Stimulated activated CD8-positive, alpha-beta memory T cell treated with anti-CD3 and anti-CD28 coated beads, Interleukin-4, amount 100 ng/mL, for 1 hour (primary cell): Measurements from ENCODE around the gene C12orf60.

Experiments used
- DNase-seq, 2 donors: peaks; one replicate each; pipeline ENCODE4 v3.0.0-alpha.2; 2020; ENCODE audit warnings: low read depth in 2 of 2, low spot score in 1 of 2

The C12orf60 gene

GRCh38 chr12:14833952-14834351 is 30.5 kb downstream of the C12orf60 start:
- no peak for DNase-seq

- no peak for DNase-seq
Measured at GRCh38 chr12:14834509-14834908, 31.0 kb downstream of the C12orf60 start.

GRCh38 chr12:14836336-14837210 is 33.1 kb downstream of the C12orf60 start:
- no peak for DNase-seq

GRCh38 chr12:14839262-14839661 is 35.8 kb downstream of the C12orf60 start:
- no peak for DNase-seq

GRCh38 chr12:14840616-14841015 is 37.1 kb downstream of the C12orf60 start:
- no peak for DNase-seq

GRCh38 chr12:14841761-14842160 is 38.3 kb downstream of the C12orf60 start:
- DNase-seq: no peak

GRCh38 chr12:14842315-14842714 is 38.8 kb downstream of the C12orf60 start:
- no peak for DNase-seq

- DNase-seq: no peak
Measured at GRCh38 chr12:14843425-14843887, 40.0 kb downstream of the C12orf60 start, which contains the start of gene ART4. TSS of gene ART4 (minus strand) at chr12:14843526. CDS start at chr12:14843113, 413 bp downstream.

GRCh38 chr12:14844401-14844800 is 40.9 kb downstream of the C12orf60 start:
- no peak for DNase-seq

- DNase-seq: no peak
Measured at GRCh38 chr12:14845350-14845750, 41.9 kb downstream of the C12orf60 start.

- DNase-seq: no peak
Measured at GRCh38 chr12:14846042-14846587, 42.6 kb downstream of the C12orf60 start.

GRCh38 chr12:14846876-14847580 is 43.6 kb downstream of the C12orf60 start:
- DNase-seq: no peak

GRCh38 chr12:14849661-14850060 is 46.2 kb downstream of the C12orf60 start:
- DNase-seq: no peak

GRCh38 chr12:14850929-14851663 is 47.6 kb downstream of the C12orf60 start:
- no peak for DNase-seq

GRCh38 chr12:14852880-14853279 is 49.4 kb downstream of the C12orf60 start:
- DNase-seq: no peak

- no peak for DNase-seq
Measured at GRCh38 chr12:14853961-14854360, 50.5 kb downstream of the C12orf60 start.

- DNase-seq: no peak
Measured at GRCh38 chr12:14854586-14855183, 51.2 kb downstream of the C12orf60 start.

GRCh38 chr12:14858513-14858912 is 55.0 kb downstream of the C12orf60 start:
- DNase-seq: no peak

- DNase-seq: no peak
Measured at GRCh38 chr12:14860490-14860889, 57.0 kb downstream of the C12orf60 start.

- DNase-seq: no peak
Measured at GRCh38 chr12:14868916-14869506, 65.5 kb downstream of the C12orf60 start.
